TTC549 (cell line): ENCODE results near the gene NTHL1.

Experiments
- FAIRE-seq: peaks from 2 replicates; lab custom pipeline; 2012; peaks lifted over from hg19 to GRCh38; lab: Jason Lieb, UNC

NTHL1 gene

GRCh38 chr16:2047330-2048115 is at the start of gene NTHL1, which contains the start of gene TSC2:
Gene NTHL1 (minus strand): TSS chr16:2047834. CDS start chr16:2047823, 11 bp downstream.
Gene TSC2 (plus strand): TSS chr16:2047985. CDS start chr16:2048616, 631 bp downstream.
- FAIRE-seq = no peak

- no peak for FAIRE-seq
Observed at GRCh38 chr16:2096853-2097595, 49.4 kb upstream of the NTHL1 start.

- FAIRE-seq = no peak
Observed at GRCh38 chr16:2095918-2096582, 48.4 kb upstream of the NTHL1 start.

- FAIRE-seq = no peak
Observed at GRCh38 chr16:2095315-2095853, 47.8 kb upstream of the NTHL1 start.

- no peak for FAIRE-seq
Observed at GRCh38 chr16:2093793-2094192, 46.2 kb upstream of the NTHL1 start.

GRCh38 chr16:2092866-2093265 is 45.2 kb upstream of the NTHL1 start:
- no peak for FAIRE-seq

GRCh38 chr16:2092256-2092620 is 44.6 kb upstream of the NTHL1 start:
- FAIRE-seq = no peak

GRCh38 chr16:2091547-2092255 is 44.1 kb upstream of the NTHL1 start:
- no peak for FAIRE-seq

GRCh38 chr16:2090777-2091546 is 43.3 kb upstream of the NTHL1 start:
- FAIRE-seq = no peak

- no peak for FAIRE-seq
Observed at GRCh38 chr16:2090481-2090776, 42.8 kb upstream of the NTHL1 start.

- FAIRE-seq = no peak
Observed at GRCh38 chr16:2089706-2090480, 42.3 kb upstream of the NTHL1 start.

- no peak for FAIRE-seq
Observed at GRCh38 chr16:2088759-2089358, 41.2 kb upstream of the NTHL1 start.

- FAIRE-seq = no peak
Observed at GRCh38 chr16:2087748-2088631, 40.4 kb upstream of the NTHL1 start.

GRCh38 chr16:2086812-2087747 is 39.4 kb upstream of the NTHL1 start:
- no peak for FAIRE-seq

GRCh38 chr16:2086106-2086742 is 38.6 kb upstream of the NTHL1 start:
- FAIRE-seq = no peak

- FAIRE-seq = no peak
Observed at GRCh38 chr16:2085669-2086068, 38.0 kb upstream of the NTHL1 start.

GRCh38 chr16:2084895-2085625 is 37.4 kb upstream of the NTHL1 start:
- no peak for FAIRE-seq
